Erythroblast (primary cell): ENCODE data around the gene CYTH3.

Source experiments
- GATA1 ChIP-seq: IDR thresholded peaks from 2 replicates; pipeline ENCODE4 v1.6.1; 2011; ENCODE audit warnings: low read depth, mild to moderate bottlenecking, control low read depth, low read length, moderate library complexity
- POLR2A ChIP-seq: IDR thresholded peaks from 2 replicates; pipeline ENCODE4 v1.6.1; 2011; ENCODE audit warnings: mild to moderate bottlenecking, low read length

DNA sequence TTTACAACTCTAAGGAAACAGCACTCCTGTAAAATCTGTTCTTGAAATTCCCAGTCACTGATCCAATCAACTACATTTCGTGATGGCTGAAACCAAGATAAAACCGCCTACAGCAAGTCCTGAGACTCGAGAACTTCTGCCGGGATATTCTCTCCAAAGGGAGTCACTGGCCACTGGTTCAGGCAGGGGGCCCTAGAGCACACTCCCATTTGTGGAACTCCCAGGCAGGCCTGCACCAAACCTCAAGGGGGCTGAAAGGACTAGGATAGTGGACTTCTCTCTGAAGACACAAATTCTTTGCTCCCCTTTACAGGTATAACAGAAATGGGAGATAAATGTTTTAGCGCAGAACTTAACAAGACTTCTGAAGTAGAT lies 16.3 kb downstream of the CYTH3 start:
- TF ChIP-seq POLR2A (no peak), GATA1 (no peak)
